HG03139 (cell line): ENCODE measurements around the gene B3GALT6.
"Not testable (repeated sequence)": the region's sequence is repeated elsewhere in the genome, so short reads cannot be mapped to it uniquely, and the experiment has no call there.

Experiments used
- ATAC-seq: cut with Tn5 transposase; IDR thresholded peaks from one replicate; pipeline ENCODE4 v1.9.1; 2021; ENCODE audit not compliant: unreplicated experiment

Gene B3GALT6

GRCh38 chr1:1242461-1243265, 10.6 kb downstream of the B3GALT6 start:
- no peak for ATAC-seq

- ATAC-seq = no peak
These were observed 11.2 kb downstream of the B3GALT6 start for GRCh38 chr1:1243266-1243660.

- no peak for ATAC-seq
These were observed 11.8 kb downstream of the B3GALT6 start for GRCh38 chr1:1243807-1244191.

GRCh38 chr1:1244192-1244811, 12.3 kb downstream of the B3GALT6 start:
- ATAC-seq = no peak

- no peak for ATAC-seq
These were observed 13.3 kb downstream of the B3GALT6 start for GRCh38 chr1:1245178-1245816.

- ATAC-seq = no peak
These were observed 14.0 kb downstream of the B3GALT6 start for GRCh38 chr1:1245817-1246576.

- no peak for ATAC-seq
These were observed 14.7 kb downstream of the B3GALT6 start, which contains the start of gene C1QTNF12 for GRCh38 chr1:1246577-1247340. Gene C1QTNF12, minus strand, starts transcription at chr1:1246722. Its CDS starts 32 bp downstream, at chr1:1246690.

- ATAC-seq = no peak
These were observed 15.4 kb downstream of the B3GALT6 start for GRCh38 chr1:1247341-1247913.

- not testable (repeated sequence) for ATAC-seq
These were observed 16.2 kb downstream of the B3GALT6 start for GRCh38 chr1:1248009-1248913.

- ATAC-seq = no peak
These were observed 18.8 kb downstream of the B3GALT6 start for GRCh38 chr1:1250786-1251284.

GRCh38 chr1:1253314-1253713, 21.3 kb downstream of the B3GALT6 start:
- ATAC-seq = no peak

- no peak for ATAC-seq
These were observed 22.1 kb downstream of the B3GALT6 start for GRCh38 chr1:1253972-1254666.

- no peak for ATAC-seq
These were observed 22.6 kb downstream of the B3GALT6 start for GRCh38 chr1:1254667-1254998.

GRCh38 chr1:1255078-1255477, 23.0 kb downstream of the B3GALT6 start:
- ATAC-seq = no peak

GRCh38 chr1:1255611-1256010, 23.6 kb downstream of the B3GALT6 start:
- no peak for ATAC-seq

- no peak for ATAC-seq
These were observed 25.2 kb downstream of the B3GALT6 start for GRCh38 chr1:1256956-1257871.

GRCh38 chr1:1259119-1259488, 27.1 kb downstream of the B3GALT6 start:
- ATAC-seq = no peak
